ENCODE data around the gene ORC5. TPM values are rescaled to one million over a fixed set of nuclear protein-coding genes. Genes with fewer than 3 reads are reported as not detected.

Gene ORC5
- total and polyA plus RNA-seq, 2 of the 13 experiments (the other 11 are each of a cell fraction or from before 2014, with no cell fraction given): 4.8 to 18.8 TPM

DNA sequence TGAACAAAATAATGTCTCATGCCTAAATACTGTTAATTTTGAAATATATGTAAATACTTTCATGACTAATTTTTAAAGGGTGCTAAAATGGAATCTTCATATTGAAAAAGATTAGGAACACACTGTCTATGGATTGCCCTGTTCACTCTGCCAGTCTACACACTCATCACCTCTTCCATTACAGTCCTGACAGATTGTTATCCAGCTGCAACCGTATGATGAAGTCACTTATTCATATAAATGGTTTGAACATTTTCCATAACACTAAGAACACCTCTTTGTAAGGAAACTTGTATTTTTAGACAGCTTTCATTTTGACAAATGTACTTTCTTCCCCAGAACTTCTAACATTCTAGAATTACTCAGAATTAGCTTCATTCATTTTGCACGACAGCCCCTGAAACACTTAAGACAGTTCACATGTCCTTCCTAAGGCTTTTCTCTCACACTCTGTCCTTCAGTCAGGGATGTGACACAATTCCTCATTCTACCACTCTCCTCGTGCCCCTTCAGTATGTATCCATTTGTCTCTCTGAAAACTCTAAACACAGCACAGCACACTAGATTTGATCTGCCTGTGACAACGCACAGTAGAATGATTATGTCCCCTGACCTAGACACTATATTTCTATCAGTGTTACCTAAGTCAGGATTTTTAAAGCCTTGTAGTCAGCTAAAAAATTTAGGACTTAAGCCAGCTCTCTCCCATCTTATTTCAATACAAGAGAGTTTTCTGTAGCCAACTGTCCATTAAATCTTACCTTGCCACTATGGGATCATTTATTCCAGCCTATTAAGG is 71.9 kb downstream of the ORC5 start:
- 81% methylated on average over 4 of the region's 4 CpGs for WGBS (ENCODE audit: low lambda C conversion rate)
- intact Hi-C loops (cut with micrococcal nuclease; ENCODE audit: unreplicated experiment): no loop called here
- no peaks in the 10 kb centered on the region for H3K27me3 ChIP-seq (ENCODE audit: control insufficient read depth in 1 of 2, insufficient read depth in 2 of 2, low read length in 2 of 2)
- CTCF ChIA-PET (ENCODE audit: low intra/inter-chr PET ratio, low total read pairs): no interaction called here
- POLR2A ChIA-PET: no interaction called here
- no peak overlapping the region for H2AFZ ChIP-seq (ENCODE audit: low read length)
- no peak overlapping the region for H3K4me2 ChIP-seq (ENCODE audit: low read depth, low read length)
- H3K79me2 ChIP-seq (ENCODE audit: insufficient read depth, low read length): no peaks in the 10 kb centered on the region
- no peak overlapping the region for H3K9ac ChIP-seq (ENCODE audit: insufficient read depth, low read depth, low read length)
- DNase-seq (ENCODE audit: low spot score): no peak
- no peak overlapping the region for H3K4me3 ChIP-seq (replicated peaks in 1 of 3; ENCODE audit: insufficient read depth in 1 of 3, low read depth in 2 of 3, low read length in 3 of 3)
- in situ Hi-C loops (cut with HindIII; ENCODE audit: extremely low pct_ligation_motif_present, low pct_unique_long_range_greater_than_20kb): no loop called here
- peaks cover 5 to 48% of the 10 kb centered on the region in 2 experiments; a peak in 4 of 5 replicates for H3K36me3 ChIP-seq (replicated peaks in 1 of 2; ENCODE audit: control insufficient read depth in 1 of 2, insufficient read depth in 2 of 2, low read length in 2 of 2)
- no peak for ATAC-seq
- no TSS peak for BruUV-seq (replicated peaks)
- FAIRE-seq: no peak
- no peaks in the 10 kb centered on the region for H3K9me3 ChIP-seq (ENCODE audit: low read length)
- no peak overlapping the region for H3K27ac ChIP-seq (ENCODE audit: extremely low read length, insufficient read depth, low read length)
- no peaks in the 10 kb centered on the region for H4K20me1 ChIP-seq (ENCODE audit: insufficient read depth, low read length)
- H3K4me1 ChIP-seq (ENCODE audit: insufficient read depth, low read length): no peaks in the 10 kb centered on the region
- TF ChIP-seq, protein P1, sequence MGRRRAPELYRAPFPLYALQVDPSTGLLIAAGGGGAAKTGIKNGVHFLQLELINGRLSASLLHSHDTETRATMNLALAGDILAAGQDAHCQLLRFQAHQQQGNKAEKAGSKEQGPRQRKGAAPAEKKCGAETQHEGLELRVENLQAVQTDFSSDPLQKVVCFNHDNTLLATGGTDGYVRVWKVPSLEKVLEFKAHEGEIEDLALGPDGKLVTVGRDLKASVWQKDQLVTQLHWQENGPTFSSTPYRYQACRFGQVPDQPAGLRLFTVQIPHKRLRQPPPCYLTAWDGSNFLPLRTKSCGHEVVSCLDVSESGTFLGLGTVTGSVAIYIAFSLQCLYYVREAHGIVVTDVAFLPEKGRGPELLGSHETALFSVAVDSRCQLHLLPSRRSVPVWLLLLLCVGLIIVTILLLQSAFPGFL (CRISPR knock-in tag; IDR thresholded peaks at IDR 0.05): no peak
- no peak for TF ChIP-seq YEATS2 (CRISPR knock-in tag; IDR thresholded peaks at IDR 0.05; ENCODE audit: borderline replicate concordance)
- TF ChIP-seq, protein P2, sequence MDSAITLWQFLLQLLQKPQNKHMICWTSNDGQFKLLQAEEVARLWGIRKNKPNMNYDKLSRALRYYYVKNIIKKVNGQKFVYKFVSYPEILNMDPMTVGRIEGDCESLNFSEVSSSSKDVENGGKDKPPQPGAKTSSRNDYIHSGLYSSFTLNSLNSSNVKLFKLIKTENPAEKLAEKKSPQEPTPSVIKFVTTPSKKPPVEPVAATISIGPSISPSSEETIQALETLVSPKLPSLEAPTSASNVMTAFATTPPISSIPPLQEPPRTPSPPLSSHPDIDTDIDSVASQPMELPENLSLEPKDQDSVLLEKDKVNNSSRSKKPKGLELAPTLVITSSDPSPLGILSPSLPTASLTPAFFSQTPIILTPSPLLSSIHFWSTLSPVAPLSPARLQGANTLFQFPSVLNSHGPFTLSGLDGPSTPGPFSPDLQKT (CRISPR knock-in tag; IDR thresholded peaks at IDR 0.05; ENCODE audit: borderline replicate concordance): no peak
- no peak for TF ChIP-seq ZNF768 (CRISPR knock-in tag; IDR thresholded peaks at IDR 0.05)
- no peak for TF ChIP-seq TBX2 (CRISPR knock-in tag; IDR thresholded peaks at IDR 0.05; ENCODE audit: borderline replicate concordance)
- TF ChIP-seq, protein P3, sequence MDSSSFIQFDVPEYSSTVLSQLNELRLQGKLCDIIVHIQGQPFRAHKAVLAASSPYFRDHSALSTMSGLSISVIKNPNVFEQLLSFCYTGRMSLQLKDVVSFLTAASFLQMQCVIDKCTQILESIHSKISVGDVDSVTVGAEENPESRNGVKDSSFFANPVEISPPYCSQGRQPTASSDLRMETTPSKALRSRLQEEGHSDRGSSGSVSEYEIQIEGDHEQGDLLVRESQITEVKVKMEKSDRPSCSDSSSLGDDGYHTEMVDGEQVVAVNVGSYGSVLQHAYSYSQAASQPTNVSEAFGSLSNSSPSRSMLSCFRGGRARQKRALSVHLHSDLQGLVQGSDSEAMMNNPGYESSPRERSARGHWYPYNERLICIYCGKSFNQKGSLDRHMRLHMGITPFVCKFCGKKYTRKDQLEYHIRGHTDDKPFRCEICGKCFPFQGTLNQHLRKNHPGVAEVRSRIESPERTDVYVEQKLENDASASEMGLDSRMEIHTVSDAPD (CRISPR knock-in tag; IDR thresholded peaks at IDR 0.05): no peak
- TF ChIP-seq JARID2 (CRISPR knock-in tag; IDR thresholded peaks at IDR 0.05; ENCODE audit: insufficient replicate concordance): no peak
- no peak for TF ChIP-seq ARID2 (CRISPR knock-in tag; IDR thresholded peaks at IDR 0.05; ENCODE audit: borderline replicate concordance)
- TF ChIP-seq, protein P4, sequence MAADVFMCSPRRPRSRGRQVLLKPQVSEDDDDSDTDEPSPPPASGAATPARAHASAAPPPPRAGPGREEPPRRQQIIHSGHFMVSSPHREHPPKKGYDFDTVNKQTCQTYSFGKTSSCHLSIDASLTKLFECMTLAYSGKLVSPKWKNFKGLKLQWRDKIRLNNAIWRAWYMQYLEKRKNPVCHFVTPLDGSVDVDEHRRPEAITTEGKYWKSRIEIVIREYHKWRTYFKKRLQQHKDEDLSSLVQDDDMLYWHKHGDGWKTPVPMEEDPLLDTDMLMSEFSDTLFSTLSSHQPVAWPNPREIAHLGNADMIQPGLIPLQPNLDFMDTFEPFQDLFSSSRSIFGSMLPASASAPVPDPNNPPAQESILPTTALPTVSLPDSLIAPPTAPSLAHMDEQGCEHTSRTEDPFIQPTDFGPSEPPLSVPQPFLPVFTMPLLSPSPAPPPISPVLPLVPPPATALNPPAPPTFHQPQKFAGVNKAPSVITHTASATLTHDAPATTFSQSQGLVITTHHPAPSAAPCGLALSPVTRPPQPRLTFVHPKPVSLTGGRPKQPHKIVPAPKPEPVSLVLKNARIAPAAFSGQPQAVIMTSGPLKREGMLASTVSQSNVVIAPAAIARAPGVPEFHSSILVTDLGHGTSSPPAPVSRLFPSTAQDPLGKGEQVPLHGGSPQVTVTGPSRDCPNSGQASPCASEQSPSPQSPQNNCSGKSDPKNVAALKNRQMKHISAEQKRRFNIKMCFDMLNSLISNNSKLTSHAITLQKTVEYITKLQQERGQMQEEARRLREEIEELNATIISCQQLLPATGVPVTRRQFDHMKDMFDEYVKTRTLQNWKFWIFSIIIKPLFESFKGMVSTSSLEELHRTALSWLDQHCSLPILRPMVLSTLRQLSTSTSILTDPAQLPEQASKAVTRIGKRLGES (CRISPR knock-in tag; IDR thresholded peaks at IDR 0.05; ENCODE audit: borderline replicate concordance): no peak
- TF ChIP-seq, protein P5, sequence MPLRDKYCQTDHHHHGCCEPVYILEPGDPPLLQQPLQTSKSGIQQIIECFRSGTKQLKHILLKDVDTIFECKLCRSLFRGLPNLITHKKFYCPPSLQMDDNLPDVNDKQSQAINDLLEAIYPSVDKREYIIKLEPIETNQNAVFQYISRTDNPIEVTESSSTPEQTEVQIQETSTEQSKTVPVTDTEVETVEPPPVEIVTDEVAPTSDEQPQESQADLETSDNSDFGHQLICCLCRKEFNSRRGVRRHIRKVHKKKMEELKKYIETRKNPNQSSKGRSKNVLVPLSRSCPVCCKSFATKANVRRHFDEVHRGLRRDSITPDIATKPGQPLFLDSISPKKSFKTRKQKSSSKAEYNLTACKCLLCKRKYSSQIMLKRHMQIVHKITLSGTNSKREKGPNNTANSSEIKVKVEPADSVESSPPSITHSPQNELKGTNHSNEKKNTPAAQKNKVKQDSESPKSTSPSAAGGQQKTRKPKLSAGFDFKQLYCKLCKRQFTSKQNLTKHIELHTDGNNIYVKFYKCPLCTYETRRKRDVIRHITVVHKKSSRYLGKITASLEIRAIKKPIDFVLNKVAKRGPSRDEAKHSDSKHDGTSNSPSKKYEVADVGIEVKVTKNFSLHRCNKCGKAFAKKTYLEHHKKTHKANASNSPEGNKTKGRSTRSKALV (CRISPR knock-in tag; IDR thresholded peaks at IDR 0.05): no peak
- TF ChIP-seq, protein P6, sequence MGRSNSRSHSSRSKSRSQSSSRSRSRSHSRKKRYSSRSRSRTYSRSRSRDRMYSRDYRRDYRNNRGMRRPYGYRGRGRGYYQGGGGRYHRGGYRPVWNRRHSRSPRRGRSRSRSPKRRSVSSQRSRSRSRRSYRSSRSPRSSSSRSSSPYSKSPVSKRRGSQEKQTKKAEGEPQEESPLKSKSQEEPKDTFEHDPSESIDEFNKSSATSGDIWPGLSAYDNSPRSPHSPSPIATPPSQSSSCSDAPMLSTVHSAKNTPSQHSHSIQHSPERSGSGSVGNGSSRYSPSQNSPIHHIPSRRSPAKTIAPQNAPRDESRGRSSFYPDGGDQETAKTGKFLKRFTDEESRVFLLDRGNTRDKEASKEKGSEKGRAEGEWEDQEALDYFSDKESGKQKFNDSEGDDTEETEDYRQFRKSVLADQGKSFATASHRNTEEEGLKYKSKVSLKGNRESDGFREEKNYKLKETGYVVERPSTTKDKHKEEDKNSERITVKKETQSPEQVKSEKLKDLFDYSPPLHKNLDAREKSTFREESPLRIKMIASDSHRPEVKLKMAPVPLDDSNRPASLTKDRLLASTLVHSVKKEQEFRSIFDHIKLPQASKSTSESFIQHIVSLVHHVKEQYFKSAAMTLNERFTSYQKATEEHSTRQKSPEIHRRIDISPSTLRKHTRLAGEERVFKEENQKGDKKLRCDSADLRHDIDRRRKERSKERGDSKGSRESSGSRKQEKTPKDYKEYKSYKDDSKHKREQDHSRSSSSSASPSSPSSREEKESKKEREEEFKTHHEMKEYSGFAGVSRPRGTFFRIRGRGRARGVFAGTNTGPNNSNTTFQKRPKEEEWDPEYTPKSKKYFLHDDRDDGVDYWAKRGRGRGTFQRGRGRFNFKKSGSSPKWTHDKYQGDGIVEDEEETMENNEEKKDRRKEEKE (IDR thresholded peaks at IDR 0.05): no peak

Measured in HepG2 (cell line).